Right lobe of liver (tissue), 6 donors: ENCODE data around the gene IFT74. TPM values are rescaled to one million over a fixed set of nuclear protein-coding genes. Genes with fewer than 3 reads are reported as not detected.

ENCODE experiments used
- ATAC-seq, 4 donors: fragments of 200-7000 bp; cut with Tn5 transposase; one replicate each; pipeline ENCODE4 v1.9.1; 2020; ENCODE audit warnings: mild to moderate bottlenecking in 4 of 4, moderate library complexity in 4 of 4
- DNase-seq, 3 donors: peaks; one replicate each; pipeline ENCODE4 v3.0.0-alpha.2; 2020
- H3K27ac ChIP-seq, 3 donors: fragments of 200-600 bp; one replicate each; pipeline ENCODE4 v1.8.0; 2022
- H3K27me3 ChIP-seq, 2 donors: fragments of 200-600 bp; one replicate each; pipeline ENCODE4 v1.8.0; 2022
- H3K36me3 ChIP-seq, 4 donors: fragments of 200-600 bp; sonication (generic) in 1 of 4; one replicate each; pipeline versions ENCODE4 v1.5.1 to v1.8.0; 2017 to 2022; ENCODE audit warnings: control low read depth in 1 of 4
- H3K4me1 ChIP-seq, 4 donors: fragments of 200-600 bp; sonication (generic) in 1 of 4; one replicate each; pipeline versions ENCODE4 v1.5.1 to v1.8.0; 2017 to 2022; ENCODE audit warnings: control low read depth in 1 of 4
- H3K4me3 ChIP-seq, 3 donors: fragments of 200-600 bp; one replicate each; pipeline ENCODE4 v1.8.0; 2022
- H3K9me3 ChIP-seq, 4 donors: fragments of 200-600 bp; sonication (generic) in 1 of 4; one replicate each; pipeline versions ENCODE4 v1.5.1 to v1.8.0; 2017 to 2022; ENCODE audit warnings: control low read depth in 1 of 4
- CTCF ChIP-seq, 4 donors: fragments of 200-600 bp in 3 of 4; fragments of 450-650 bp in 1 of 4; IDR thresholded peaks; one replicate each; pipeline versions ENCODE4 v1.5.1 to v1.8.0; 2016 to 2022; ENCODE audit warnings: antibody characterized with exemption in 4 of 4, mild to moderate bottlenecking in 2 of 4
- POLR2A ChIP-seq: fragments of 450-650 bp; IDR thresholded peaks from one replicate; pipeline ENCODE4 v1.6.1; 2017; ENCODE audit warnings: antibody characterized with exemption, mild to moderate bottlenecking
- WGBS: methylation state at CpG from one replicate; pipeline ENCODE4 v1.1.6; 2018; ENCODE audit warnings: low coverage, low lambda C conversion rate; ENCODE audit not compliant: insufficient coverage; ENCODE audit errors: missing lambda C conversion rate; 5-methylcytosine and 5-hydroxymethylcytosine counted together
- intact Hi-C, 2 donors: fragments of 100-400 bp; cut with DNase I; formaldehyde crosslinking; loops; one replicate each; pipeline versions ENCODE4 v1.11.2 to v1.14.1; 2022
- total RNA-seq, 6 experiments: library from RNA; depleted of rRNA in 2 of 6; stranded (reverse); fragments of >200 nt in 2 of 6; fragmentation: NEBNext Ultra II Directional in 3 of 6; extraction: Animal tissue kit (Norgen Biotek cat#: 25700) in 3 of 6; gene quantifications; one replicate each; pipeline versions ENCODE4 v1.1.0 to v1.2.4, GENCODE V29; 2016 to 2023
- donor health status: DM: no; HTN: yes; CAD: no.
- donor health status: DM: no; HTN: no; CAD: no.
- donor health status: DM: no; HTN: no; CAD: no.
- donor health status: DM: no; HTN: yes; CAD: no.
- donor health status: DM: no; HTN: yes; CAD: no.

IFT74 gene
- total RNA-seq, 6 experiments from 2014 or later: 6.2 to 10.2 (median 6.7) TPM

- no peak overlapping the region for H3K27ac ChIP-seq
- no peaks in the 10 kb centered on the region for H3K27me3 ChIP-seq
- ATAC-seq (no peak), DNase-seq (no peak)
- H3K4me1 ChIP-seq: peaks cover 0 to 27% (median 5%) of the 10 kb centered on the region in 4 donors
- 90% methylated on average over 1 of the region's 1 CpG for WGBS
- intact Hi-C loops: loop anchor here in 1 of 2 donors (10.0 kb wide), 1 partner anchor 46 kb away; the partner anchor contains the start of gene CAAP1
- TF ChIP-seq POLR2A (no peak), CTCF (IDR thresholded peaks at IDR 0.05) (no peak)
- H3K9me3 ChIP-seq: no peaks in the 10 kb centered on the region
- no peak overlapping the region for H3K4me3 ChIP-seq
- no peaks in the 10 kb centered on the region for H3K36me3 ChIP-seq
Measured at GRCh38 chr9:26940779-26941178, 15.4 kb upstream of the IFT74 start.

GRCh38 chr9:26945591-26945990, 10.6 kb upstream of the IFT74 start:
- no peaks in the 10 kb centered on the region for H3K27me3 ChIP-seq
- H3K9me3 ChIP-seq: no peaks in the 10 kb centered on the region
- no peak for ATAC-seq
- H3K4me1 ChIP-seq: peaks cover 0 to 15% (median 3%) of the 10 kb centered on the region in 4 donors
- H3K4me3 ChIP-seq: peak overlapping the region in 2 of 3 donors; percentile 85 to 93
- peak overlapping the region in 1 of 3 donors; percentile 98 for H3K27ac ChIP-seq
- TF ChIP-seq CTCF (IDR thresholded peaks at IDR 0.05): no peak
- no peak for TF ChIP-seq POLR2A
- WGBS: 10% methylated on average over 2 of the region's 2 CpGs
- no peak for DNase-seq
- H3K36me3 ChIP-seq: no peaks in the 10 kb centered on the region
- intact Hi-C loops: loop anchor here in 1 of 2 donors (10.0 kb wide), 1 partner anchor 51 kb away; the partner anchor contains the start of gene CAAP1

GRCh38 chr9:26946753-26947727, 9.2 kb upstream of the IFT74 start, which contains the start of gene PLAA:
Gene PLAA, minus strand, starts transcription at chr9:26947242. Its CDS starts 197 bp downstream, at chr9:26947045.
- H3K27me3 ChIP-seq: no peaks in the 10 kb centered on the region
- intact Hi-C loops: loop anchor here in 1 of 2 donors (10.0 kb wide), 1 partner anchor 52 kb away; the partner anchor contains the start of gene CAAP1
- under 1% methylated on average over 17 of the region's 76 CpGs for WGBS
- H3K4me3 ChIP-seq: peak within 1 kb of the TSS; percentile 85 to 94 (median 93)
- no peaks in the 10 kb centered on the region for H3K9me3 ChIP-seq
- H3K27ac ChIP-seq: peak within 1 kb of the TSS; percentile 92 to 98 (median 97)
- DNase-seq: peak; percentile 92 to 95 (median 93)
- TF ChIP-seq CTCF (IDR thresholded peaks at IDR 0.05) (peak in 2 of 4 donors; percentile 5 to 18), POLR2A (peak; percentile 78)
- peak; percentile 98 to 99 (median 98) for ATAC-seq
- H3K4me1 ChIP-seq: peaks cover 0 to 15% (median 3%) of the 10 kb centered on the region in 4 donors
- H3K36me3 ChIP-seq: no peaks in the 10 kb centered on the region

DNA sequence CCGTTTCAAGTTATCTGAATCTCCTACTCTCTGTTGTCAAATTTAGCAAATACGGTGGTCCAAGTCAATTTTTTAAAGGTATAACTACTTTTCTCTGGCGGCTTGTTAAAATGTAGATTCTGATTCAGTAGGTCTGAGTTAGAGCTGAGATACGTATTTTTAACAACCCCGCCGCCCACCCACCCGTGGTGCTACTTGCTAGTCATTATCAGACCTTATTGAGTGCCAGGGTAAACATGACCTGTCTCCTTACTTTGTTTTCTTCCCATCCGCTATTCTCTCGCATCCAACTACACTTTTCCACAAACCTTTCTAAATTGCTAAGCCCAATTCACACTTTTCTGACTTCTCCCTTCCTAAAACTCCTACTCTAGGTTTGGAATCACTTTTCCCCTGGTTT, 8.5 kb upstream of the IFT74 start:
- peaks cover 0 to 15% (median 3%) of the 10 kb centered on the region in 4 donors for H3K4me1 ChIP-seq
- no peaks in the 10 kb centered on the region for H3K36me3 ChIP-seq
- DNase-seq (no peak), ATAC-seq (no peak)
- H3K4me3 ChIP-seq: peak overlapping the region; percentile 85 to 94 (median 93)
- H3K27ac ChIP-seq: peak overlapping the region in 2 of 3 donors; percentile 97 to 98
- H3K9me3 ChIP-seq: no peaks in the 10 kb centered on the region
- intact Hi-C loops: loop anchor here in 1 of 2 donors (10.0 kb wide), 1 partner anchor 53 kb away; the partner anchor contains the start of gene CAAP1
- TF ChIP-seq CTCF (IDR thresholded peaks at IDR 0.05) (no peak), POLR2A (no peak)
- under 1% methylated on average over 9 of the region's 9 CpGs for WGBS
- no peaks in the 10 kb centered on the region for H3K27me3 ChIP-seq
